ENCODE data around the gene CPT1C. TPM values are rescaled to one million over a fixed set of nuclear protein-coding genes. Genes with fewer than 3 reads are reported as not detected.
A peak's percentile ranks its signal among the peaks of the same experiment; 100 is the strongest.

The CPT1C gene
- polyA plus RNA-seq, 1 donor (not counting 4 experiments of a cell fraction or from before 2014, with no cell fraction given) = 0.41 TPM

GRCh38 chr19:49700563-49700962 lies 9.6 kb downstream of the CPT1C start:
- H3K9me1 ChIP-seq (ENCODE audit: control insufficient read depth, extremely low read depth, insufficient read depth, low read length) = no peaks in the 10 kb centered on the region
- no peak overlapping the region for H2AFZ ChIP-seq (ENCODE audit: control insufficient read depth, low read length)
- FAIRE-seq = no peak
- H3K9ac ChIP-seq (ENCODE audit: control insufficient read depth, extremely low read depth, insufficient read depth, low read length) = no peak overlapping the region
- no peak overlapping the region for H3K4me3 ChIP-seq (ENCODE audit: control insufficient read depth in 2 of 3, extremely low read depth in 1 of 3, insufficient read depth in 2 of 3, low read depth in 1 of 3, low read length in 3 of 3)
- H3K9me3 ChIP-seq (ENCODE audit: control insufficient read depth, low read depth, low read length) = no peaks in the 10 kb centered on the region
- H3K27me3 ChIP-seq (ENCODE audit: control insufficient read depth, extremely low read depth, insufficient read depth, low read length) = peaks cover 14% of the 10 kb centered on the region
- H3K36me3 ChIP-seq (ENCODE audit: control insufficient read depth in 2 of 2, extremely low read depth in 1 of 2, insufficient read depth in 2 of 2, low read length in 2 of 2) = no peaks in the 10 kb centered on the region
- dilution Hi-C loops (cut with MboI; ENCODE audit: extremely low pct_ligation_motif_present, low sequenced_read_pairs) = no loop called here
- no peaks in the 10 kb centered on the region for H3K4me1 ChIP-seq (ENCODE audit: control insufficient read depth, extremely low read depth, insufficient read depth, low read length)
- no peak overlapping the region for H3K4me2 ChIP-seq (ENCODE audit: control insufficient read depth, extremely low read depth, insufficient read depth, low read depth, low read length)
- no peaks in the 10 kb centered on the region for H4K20me1 ChIP-seq (ENCODE audit: control insufficient read depth, extremely low read depth, insufficient read depth, low read length)
- no peak for DNase-seq (ENCODE audit: low read depth, low spot score)
- no peak overlapping the region for H3K27ac ChIP-seq (ENCODE audit: control insufficient read depth, insufficient read depth, low read length)
- TF ChIP-seq EZH2 (IDR thresholded peaks at IDR 0.05; ENCODE audit: low read length) = no peak
- TF ChIP-seq, protein P1, sequence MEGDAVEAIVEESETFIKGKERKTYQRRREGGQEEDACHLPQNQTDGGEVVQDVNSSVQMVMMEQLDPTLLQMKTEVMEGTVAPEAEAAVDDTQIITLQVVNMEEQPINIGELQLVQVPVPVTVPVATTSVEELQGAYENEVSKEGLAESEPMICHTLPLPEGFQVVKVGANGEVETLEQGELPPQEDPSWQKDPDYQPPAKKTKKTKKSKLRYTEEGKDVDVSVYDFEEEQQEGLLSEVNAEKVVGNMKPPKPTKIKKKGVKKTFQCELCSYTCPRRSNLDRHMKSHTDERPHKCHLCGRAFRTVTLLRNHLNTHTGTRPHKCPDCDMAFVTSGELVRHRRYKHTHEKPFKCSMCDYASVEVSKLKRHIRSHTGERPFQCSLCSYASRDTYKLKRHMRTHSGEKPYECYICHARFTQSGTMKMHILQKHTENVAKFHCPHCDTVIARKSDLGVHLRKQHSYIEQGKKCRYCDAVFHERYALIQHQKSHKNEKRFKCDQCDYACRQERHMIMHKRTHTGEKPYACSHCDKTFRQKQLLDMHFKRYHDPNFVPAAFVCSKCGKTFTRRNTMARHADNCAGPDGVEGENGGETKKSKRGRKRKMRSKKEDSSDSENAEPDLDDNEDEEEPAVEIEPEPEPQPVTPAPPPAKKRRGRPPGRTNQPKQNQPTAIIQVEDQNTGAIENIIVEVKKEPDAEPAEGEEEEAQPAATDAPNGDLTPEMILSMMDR (optimal IDR thresholded peaks at IDR 0.05 in 1 of 3, IDR thresholded peaks at IDR 0.05 in 1 of 3, conservative IDR thresholded peaks at IDR 0.05 in 1 of 3; ENCODE audit: extremely low read depth in 1 of 3, insufficient read depth in 2 of 3, low read length in 3 of 3) = no peak
- H3K79me2 ChIP-seq (ENCODE audit: control insufficient read depth, insufficient read depth, low read length) = no peaks in the 10 kb centered on the region

- Histone ChIP-seq H2AFZ (ENCODE audit: control insufficient read depth, low read length) (no peak overlapping the region), H3K4me1 (ENCODE audit: control insufficient read depth, extremely low read depth, insufficient read depth, low read length) (no peaks in the 10 kb centered on the region), H3K9ac (ENCODE audit: control insufficient read depth, extremely low read depth, insufficient read depth, low read length) (no peak overlapping the region), H3K9me1 (ENCODE audit: control insufficient read depth, extremely low read depth, insufficient read depth, low read length) (no peaks in the 10 kb centered on the region), H3K9me3 (ENCODE audit: control insufficient read depth, low read depth, low read length) (no peaks in the 10 kb centered on the region), H3K4me2 (ENCODE audit: control insufficient read depth, extremely low read depth, insufficient read depth, low read depth, low read length) (no peak overlapping the region), H3K27me3 (ENCODE audit: control insufficient read depth, extremely low read depth, insufficient read depth, low read length) (peaks cover 14% of the 10 kb centered on the region), H3K36me3 (ENCODE audit: control insufficient read depth in 2 of 2, extremely low read depth in 1 of 2, insufficient read depth in 2 of 2, low read length in 2 of 2) (no peaks in the 10 kb centered on the region), H4K20me1 (ENCODE audit: control insufficient read depth, extremely low read depth, insufficient read depth, low read length) (no peaks in the 10 kb centered on the region), H3K27ac (ENCODE audit: control insufficient read depth, insufficient read depth, low read length) (no peak overlapping the region), H3K79me2 (ENCODE audit: control insufficient read depth, insufficient read depth, low read length) (no peaks in the 10 kb centered on the region), H3K4me3 (ENCODE audit: control insufficient read depth in 2 of 3, extremely low read depth in 1 of 3, insufficient read depth in 2 of 3, low read depth in 1 of 3, low read length in 3 of 3) (no peak overlapping the region)
- DNase-seq (ENCODE audit: low read depth, low spot score) (no peak), FAIRE-seq (no peak)
- TF ChIP-seq, protein P1 (optimal IDR thresholded peaks at IDR 0.05 in 1 of 3, IDR thresholded peaks at IDR 0.05 in 1 of 3, conservative IDR thresholded peaks at IDR 0.05 in 1 of 3; ENCODE audit: extremely low read depth in 1 of 3, insufficient read depth in 2 of 3, low read length in 3 of 3) = peak in 1 of 3 experiments; percentile 10
- TF ChIP-seq EZH2 (IDR thresholded peaks at IDR 0.05; ENCODE audit: low read length) = no peak
- dilution Hi-C loops (cut with MboI; ENCODE audit: extremely low pct_ligation_motif_present, low sequenced_read_pairs) = no loop called here
Observed at GRCh38 chr19:49701271-49701786, 10.4 kb downstream of the CPT1C start.

Measured in keratinocyte (primary cell).